WTC11 (cell line): ENCODE measurements around the gene TMEM54. TPM values are rescaled to one million over a fixed set of nuclear protein-coding genes. Genes with fewer than 3 reads are reported as not detected.

ENCODE experiments used
- ATAC-seq: fragments of 200-7000 bp; cut with Tn5 transposase; 2 replicates; pipeline ENCODE4 v1.10.0; 2021; ENCODE audit warnings: mild to moderate bottlenecking, moderate library complexity
- CTCF ChIA-PET: fragments of 300-600 bp; sonication (Branson Sonifier 250); formaldehyde crosslinking; loops from one replicate; lab custom pipeline; 2021; ENCODE audit warnings: antibody characterized with exemption; lab: Charles Lee
- POLR2A ChIA-PET: fragments of 350-600 bp; sonication (Branson Sonifier 250); formaldehyde crosslinking; loops from one replicate; lab custom pipeline; 2021; ENCODE audit warnings: antibody characterized with exemption; lab: Charles Lee
- DNase-seq: peaks from one replicate; pipeline ENCODE4 v3.0.0; 2021; ENCODE audit warnings: low spot score
- H3K27ac Mint-ChIP-seq: 2 replicates; pipeline ENCODE4 v1.8.0; 2021; ENCODE audit warnings: mixed read lengths
- H3K27me3 Mint-ChIP-seq: 2 replicates; pipeline ENCODE4 v1.8.0; 2021; ENCODE audit warnings: low read depth, mild to moderate bottlenecking, moderate library complexity, mixed read lengths
- H3K36me3 Mint-ChIP-seq: 2 replicates; pipeline ENCODE4 v1.8.0; 2021; ENCODE audit warnings: mixed read lengths
- H3K4me1 Mint-ChIP-seq: 2 replicates; pipeline ENCODE4 v1.8.0; 2022; ENCODE audit warnings: mixed read lengths
- H3K4me3 Mint-ChIP-seq: 2 replicates; pipeline ENCODE4 v1.8.0; 2021; ENCODE audit warnings: mild to moderate bottlenecking, moderate library complexity, mixed read lengths
- H3K9me3 Mint-ChIP-seq: 2 replicates; pipeline ENCODE4 v1.8.0; 2021; ENCODE audit warnings: mixed read lengths
- ATF1 ChIP-seq: sonication (generic); formaldehyde crosslinking; IDR thresholded peaks from 2 replicates; pipeline ENCODE4 v1.8.1; 2023; ENCODE audit warnings: mild to moderate bottlenecking, moderate library complexity, missing genetic modification reagents
- ATF2 ChIP-seq: sonication (generic); formaldehyde crosslinking; IDR thresholded peaks from 2 replicates; pipeline ENCODE4 v1.8.1; 2022; ENCODE audit warnings: low read depth, missing genetic modification reagents, borderline replicate concordance
- ATF6 ChIP-seq: sonication (generic); formaldehyde crosslinking; IDR thresholded peaks from 2 replicates; pipeline ENCODE4 v1.8.1; 2023; ENCODE audit warnings: mild to moderate bottlenecking, missing genetic modification reagents
- CBFB ChIP-seq: sonication (generic); formaldehyde crosslinking; IDR thresholded peaks from 2 replicates; pipeline ENCODE4 v1.8.1; 2022; ENCODE audit warnings: mild to moderate bottlenecking, low read depth, missing genetic modification reagents
- CREB1 ChIP-seq: sonication (generic); formaldehyde crosslinking; IDR thresholded peaks from 2 replicates; pipeline ENCODE4 v1.8.0; 2023; ENCODE audit warnings: mild to moderate bottlenecking, missing genetic modification reagents
- EMX1 ChIP-seq: fragments of 250-450 bp; sonication (Bioruptor Pico); IDR thresholded peaks from 2 replicates; pipeline ENCODE4 v1.8.0; 2021; ENCODE audit warnings: mild to moderate bottlenecking
- GRHL2 ChIP-seq: fragments of 250-450 bp; sonication (Bioruptor Pico); IDR thresholded peaks from 2 replicates; pipeline ENCODE4 v1.8.0; 2022; ENCODE audit warnings: mild to moderate bottlenecking, moderate library complexity; ENCODE audit not compliant: insufficient replicate concordance, severe bottlenecking
- HMGA2 ChIP-seq: fragments of 250-450 bp; sonication (Bioruptor Pico); IDR thresholded peaks from 2 replicates; pipeline ENCODE4 v1.4.0; 2021; ENCODE audit warnings: mild to moderate bottlenecking, moderate library complexity
- MYBL2 ChIP-seq: sonication (generic); formaldehyde crosslinking; IDR thresholded peaks from 2 replicates; pipeline ENCODE4 v1.8.1; 2023; ENCODE audit warnings: mild to moderate bottlenecking, moderate library complexity, missing genetic modification reagents
- NFE2L1 ChIP-seq: sonication (generic); formaldehyde crosslinking; IDR thresholded peaks from 2 replicates; pipeline ENCODE4 v1.8.1; 2023; ENCODE audit warnings: missing genetic modification reagents
- NR1H2 ChIP-seq: sonication (generic); formaldehyde crosslinking; IDR thresholded peaks from 2 replicates; pipeline ENCODE4 v1.9.0; 2021; ENCODE audit warnings: mild to moderate bottlenecking, moderate library complexity, missing genetic modification reagents
- NR3C1 ChIP-seq: sonication (generic); formaldehyde crosslinking; conservative IDR thresholded peaks from 2 replicates; pipeline ENCODE4 v1.8.1; 2023; ENCODE audit warnings: low read depth, mild to moderate bottlenecking, missing genetic modification reagents
- SP1 ChIP-seq: sonication (generic); formaldehyde crosslinking; conservative IDR thresholded peaks from 2 replicates; pipeline ENCODE4 v1.8.1; 2022; ENCODE audit warnings: missing genetic modification reagents
- TCF7 ChIP-seq: sonication (generic); formaldehyde crosslinking; IDR thresholded peaks from 2 replicates; pipeline ENCODE4 v1.8.0; 2022; ENCODE audit warnings: mild to moderate bottlenecking, low read depth, missing genetic modification reagents, moderate library complexity
- USF2 ChIP-seq: sonication (generic); formaldehyde crosslinking; IDR thresholded peaks from 2 replicates; pipeline ENCODE4 v1.8.1; 2023; ENCODE audit warnings: mild to moderate bottlenecking, missing genetic modification reagents, moderate library complexity
- ZNF121 ChIP-seq: sonication (generic); formaldehyde crosslinking; IDR thresholded peaks from 2 replicates; pipeline ENCODE4 v1.8.0; 2023; ENCODE audit warnings: missing genetic modification reagents
- ZNF219 ChIP-seq: sonication (generic); formaldehyde crosslinking; IDR thresholded peaks from 2 replicates; pipeline ENCODE4 v1.8.0; 2023; ENCODE audit warnings: missing genetic modification reagents, mild to moderate bottlenecking, borderline replicate concordance
- ZNF232 ChIP-seq: sonication (generic); formaldehyde crosslinking; IDR thresholded peaks from 2 replicates; pipeline ENCODE4 v1.8.0; 2022; ENCODE audit warnings: mild to moderate bottlenecking, missing genetic modification reagents
- ZNF423 ChIP-seq: fragments of 250-450 bp; sonication (Bioruptor Pico); IDR thresholded peaks from 2 replicates; pipeline ENCODE4 v2.1.2; 2022; ENCODE audit warnings: mild to moderate bottlenecking, moderate library complexity
- ZNF512 ChIP-seq: sonication (generic); formaldehyde crosslinking; IDR thresholded peaks from 2 replicates; pipeline ENCODE4 v1.8.1; 2022; ENCODE audit warnings: missing genetic modification reagents, borderline replicate concordance
- ZNF671 ChIP-seq: fragments of 250-450 bp; sonication (Bioruptor Pico); IDR thresholded peaks from 2 replicates; pipeline ENCODE4 v1.8.0; 2021; ENCODE audit warnings: mild to moderate bottlenecking
- total RNA-seq: library from RNA; stranded (reverse); gene quantifications from 3 replicates; pipeline ENCODE4 v1.2.3, GENCODE V29; 2021
- TF ChIP-seq, protein P1 (sequence below): fragments of 250-450 bp; sonication (Bioruptor Pico); IDR thresholded peaks from 2 replicates; pipeline ENCODE4 v1.9.0; 2021; ENCODE audit warnings: moderate library complexity, mild to moderate bottlenecking, inconsistent platforms, borderline replicate concordance
- TF ChIP-seq, protein P2 (sequence below): sonication (generic); formaldehyde crosslinking; IDR thresholded peaks from 2 replicates; pipeline ENCODE4 v1.8.1; 2022; ENCODE audit warnings: mild to moderate bottlenecking, missing genetic modification reagents, moderate library complexity, borderline replicate concordance

Gene TMEM54
- total RNA-seq, 1 experiment from 2014 or later, result 20.7 TPM

DNA sequence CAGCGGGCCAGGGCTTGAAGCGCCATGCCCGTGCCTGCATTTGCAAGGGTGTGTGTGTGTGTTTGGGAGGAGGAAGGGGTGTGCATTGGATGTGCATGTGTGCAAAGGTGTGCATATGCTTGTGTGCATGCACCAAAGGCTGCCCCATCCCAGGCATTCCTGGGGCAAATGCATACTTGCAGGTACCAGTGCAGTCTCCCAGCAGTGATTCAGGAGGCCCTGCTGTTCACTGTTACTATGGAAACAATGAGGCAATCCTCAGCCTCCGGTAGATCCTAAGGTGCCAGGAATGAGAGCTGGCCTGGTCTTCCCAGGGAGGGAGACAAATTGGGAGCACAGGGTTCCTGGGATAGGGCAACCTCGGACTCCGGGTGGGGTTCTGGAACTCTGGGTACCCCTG lies 23.0 kb downstream of the TMEM54 start:
- Mint-ChIP-seq H3K4me1 (peaks cover 26% of the 10 kb centered on the region), H3K27me3 (peaks cover 2% of the 10 kb centered on the region; the same call in 1 of the 2 replicates), H3K4me3 (no peak overlapping the region), H3K27ac (no peak overlapping the region; the same call in 1 of the 2 replicates), H3K36me3 (no peaks in the 10 kb centered on the region)
- ATAC-seq (no peak), DNase-seq (no peak)
- POLR2A ChIA-PET, result no interaction called here
- TF ChIP-seq TCF7 (CRISPR knock-in tag) (no peak), USF2 (CRISPR knock-in tag) (no peak), NR1H2 (CRISPR knock-in tag) (no peak), ATF6 (CRISPR knock-in tag) (no peak), CREB1 (CRISPR knock-in tag) (no peak)
- TF ChIP-seq, protein P1, sequence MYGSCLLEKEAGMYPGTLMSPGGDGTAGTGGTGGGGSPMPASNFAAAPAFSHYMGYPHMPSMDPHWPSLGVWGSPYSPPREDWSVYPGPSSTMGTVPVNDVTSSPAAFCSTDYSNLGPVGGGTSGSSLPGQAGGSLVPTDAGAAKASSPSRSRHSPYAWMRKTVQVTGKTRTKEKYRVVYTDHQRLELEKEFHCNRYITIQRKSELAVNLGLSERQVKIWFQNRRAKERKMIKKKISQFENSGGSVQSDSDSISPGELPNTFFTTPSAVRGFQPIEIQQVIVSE, result no peak
- TF ChIP-seq, all 79 proteins: peak for 0
- CTCF ChIA-PET, result interaction anchor here (0.7 to 1.9 kb wide), 9 partner anchors 9 to 208 kb away, joined by 3 to 22 read pairs (median 4); partner anchors contain the start of genes AZIN2 and HPCA
- no peaks in the 10 kb centered on the region for H3K9me3 Mint-ChIP-seq

- POLR2A ChIA-PET, result no interaction called here
- no peak for TF ChIP-seq HMGA2 (CRISPR knock-in tag)
- no peak for TF ChIP-seq ZNF232 (CRISPR knock-in tag)
- TF ChIP-seq MYBL2 (CRISPR knock-in tag), result no peak
- TF ChIP-seq, protein P2, sequence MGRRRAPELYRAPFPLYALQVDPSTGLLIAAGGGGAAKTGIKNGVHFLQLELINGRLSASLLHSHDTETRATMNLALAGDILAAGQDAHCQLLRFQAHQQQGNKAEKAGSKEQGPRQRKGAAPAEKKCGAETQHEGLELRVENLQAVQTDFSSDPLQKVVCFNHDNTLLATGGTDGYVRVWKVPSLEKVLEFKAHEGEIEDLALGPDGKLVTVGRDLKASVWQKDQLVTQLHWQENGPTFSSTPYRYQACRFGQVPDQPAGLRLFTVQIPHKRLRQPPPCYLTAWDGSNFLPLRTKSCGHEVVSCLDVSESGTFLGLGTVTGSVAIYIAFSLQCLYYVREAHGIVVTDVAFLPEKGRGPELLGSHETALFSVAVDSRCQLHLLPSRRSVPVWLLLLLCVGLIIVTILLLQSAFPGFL (CRISPR knock-in tag), result no peak
- no peak for TF ChIP-seq ZNF671 (CRISPR knock-in tag)
- TF ChIP-seq ATF1 (CRISPR knock-in tag), result no peak
- TF ChIP-seq GRHL2 (CRISPR knock-in tag), result no peak
- TF ChIP-seq EMX1 (CRISPR knock-in tag), result no peak
- no peak for TF ChIP-seq NFE2L1 (CRISPR knock-in tag)
- TF ChIP-seq CBFB (CRISPR knock-in tag), result no peak
- no peak for TF ChIP-seq SP1 (CRISPR knock-in tag)
- TF ChIP-seq ZNF423 (CRISPR knock-in tag), result no peak
- TF ChIP-seq ZNF219 (CRISPR knock-in tag), result no peak
- no peak for TF ChIP-seq ZNF512 (CRISPR knock-in tag)
- TF ChIP-seq ZNF121, result no peak
- no peak for TF ChIP-seq ATF2 (CRISPR knock-in tag)
- no peak for TF ChIP-seq NR3C1 (CRISPR knock-in tag)
- Mint-ChIP-seq H3K9me3 (no peaks in the 10 kb centered on the region), H3K4me3 (no peak overlapping the region), H3K27ac (no peak overlapping the region; the same call in 1 of the 2 replicates), H3K27me3 (no peaks in the 10 kb centered on the region), H3K4me1 (peaks cover 29% of the 10 kb centered on the region), H3K36me3 (no peaks in the 10 kb centered on the region)
- DNase-seq, result no peak
- CTCF ChIA-PET, result interaction anchor here (0.6 to 3.7 kb wide), 37 partner anchors 9 to 638 kb away, joined by 3 to 93 read pairs (median 5); partner anchors contain the start of genes HPCA, RNF19B, S100PBP and TMEM54
- ATAC-seq, result no peak
Observed at GRCh38 chr1:32877211-32878110, 23.7 kb downstream of the TMEM54 start.
